ENCODE results near the gene KLC4.

- TF ChIP-seq CTCF (IDR thresholded peaks at IDR 0.05) (no peak), EZH2 (IDR thresholded peaks at IDR 0.05) (no peak)
Measured at GRCh38 chr6:43124481-43124880, 65.0 kb downstream of the KLC4 start.

Measured in neural progenitor cell (in vitro differentiated cells).